ENCODE measurements around the gene CFAP161. TPM values are rescaled to one million over a fixed set of nuclear protein-coding genes. Genes with fewer than 3 reads are reported as not detected.

Gene CFAP161
- total and polyA plus RNA-seq, 2 of the 13 experiments (the other 11 are each of a cell fraction or from before 2014, with no cell fraction given): not detected

DNA sequence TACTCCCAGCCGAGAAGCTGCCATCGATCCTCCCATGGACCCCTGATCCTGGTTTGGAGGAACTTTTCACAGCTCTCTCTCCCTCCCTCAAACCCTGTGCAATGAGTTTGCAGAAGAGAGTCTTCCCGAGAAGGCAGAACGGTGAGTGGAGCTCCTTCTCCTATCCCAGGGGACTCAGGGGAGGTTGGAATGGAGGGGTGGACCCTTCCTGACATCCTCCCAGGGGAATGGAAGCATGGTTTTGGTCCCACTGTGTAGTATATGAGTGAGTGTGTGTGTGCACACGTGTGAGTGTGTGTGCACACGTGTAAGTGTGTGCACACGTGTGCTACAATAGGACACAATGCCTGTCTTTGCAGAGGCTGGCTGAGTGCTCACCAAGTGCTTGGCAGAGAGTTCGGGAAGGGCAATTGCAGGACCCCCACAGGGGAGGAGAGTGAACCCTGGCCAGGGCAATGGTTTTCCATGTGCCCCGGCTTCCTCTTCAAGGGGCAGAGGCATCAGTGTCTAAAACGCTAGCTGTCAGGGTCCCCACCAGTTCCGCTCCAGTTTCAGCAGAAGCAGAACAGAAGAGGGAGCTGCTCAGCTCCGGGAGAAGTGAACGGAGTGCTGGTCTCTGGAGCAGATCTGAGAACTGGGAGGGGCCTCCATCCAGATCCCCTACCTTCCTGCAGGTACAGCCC, 48.8 kb downstream of the CFAP161 start:
- no peak for FAIRE-seq
- no peaks in the 10 kb centered on the region for H3K79me2 ChIP-seq (ENCODE audit: insufficient read depth, low read length)
- intact Hi-C loops (cut with micrococcal nuclease; ENCODE audit: unreplicated experiment) (no loop called here), in situ Hi-C loops (cut with HindIII; ENCODE audit: extremely low pct_ligation_motif_present, low pct_unique_long_range_greater_than_20kb) (no loop called here)
- ChIA-PET POLR2A (no interaction called here), CTCF (ENCODE audit: low intra/inter-chr PET ratio, low total read pairs) (no interaction called here)
- no peak overlapping the region for H3K4me3 ChIP-seq (replicated peaks in 1 of 3; ENCODE audit: insufficient read depth in 1 of 3, low read depth in 2 of 3, low read length in 3 of 3)
- no peaks in the 10 kb centered on the region for H3K9me3 ChIP-seq (ENCODE audit: low read length)
- no TSS peak for BruUV-seq (replicated peaks)
- ATAC-seq: peak; percentile 43; the same call in 2 of the 3 replicates
- no peak for TF ChIP-seq ZNF225 (CRISPR knock-in tag; IDR thresholded peaks at IDR 0.05)
- TF ChIP-seq, protein P1, sequence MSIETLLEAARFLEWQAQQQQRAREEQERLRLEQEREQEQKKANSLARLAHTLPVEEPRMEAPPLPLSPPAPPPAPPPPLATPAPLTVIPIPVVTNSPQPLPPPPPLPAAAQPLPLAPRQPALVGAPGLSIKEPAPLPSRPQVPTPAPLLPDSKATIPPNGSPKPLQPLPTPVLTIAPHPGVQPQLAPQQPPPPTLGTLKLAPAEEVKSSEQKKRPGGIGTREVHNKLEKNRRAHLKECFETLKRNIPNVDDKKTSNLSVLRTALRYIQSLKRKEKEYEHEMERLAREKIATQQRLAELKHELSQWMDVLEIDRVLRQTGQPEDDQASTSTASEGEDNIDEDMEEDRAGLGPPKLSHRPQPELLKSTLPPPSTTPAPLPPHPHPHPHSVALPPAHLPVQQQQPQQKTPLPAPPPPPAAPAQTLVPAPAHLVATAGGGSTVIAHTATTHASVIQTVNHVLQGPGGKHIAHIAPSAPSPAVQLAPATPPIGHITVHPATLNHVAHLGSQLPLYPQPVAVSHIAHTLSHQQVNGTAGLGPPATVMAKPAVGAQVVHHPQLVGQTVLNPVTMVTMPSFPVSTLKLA (IDR thresholded peaks at IDR 0.05): peak; percentile 96
- H3K9ac ChIP-seq (ENCODE audit: insufficient read depth, low read depth, low read length): no peak overlapping the region
- H3K27ac ChIP-seq (ENCODE audit: extremely low read length, insufficient read depth, low read length): no peak overlapping the region
- no peaks in the 10 kb centered on the region for H3K36me3 ChIP-seq (replicated peaks in 1 of 2; ENCODE audit: control insufficient read depth in 1 of 2, insufficient read depth in 2 of 2, low read length in 2 of 2)
- 2% methylated on average over 9 of the region's 13 CpGs for WGBS (ENCODE audit: low lambda C conversion rate)
- no peak overlapping the region for H3K4me2 ChIP-seq (ENCODE audit: low read depth, low read length)
- no peaks in the 10 kb centered on the region for H3K4me1 ChIP-seq (ENCODE audit: insufficient read depth, low read length)
- no peak for DNase-seq (ENCODE audit: low spot score)
- H3K27me3 ChIP-seq (ENCODE audit: control insufficient read depth in 1 of 2, insufficient read depth in 2 of 2, low read length in 2 of 2): peaks cover 0 to 13% of the 10 kb centered on the region in 2 experiments; a peak in 2 of 5 replicates
- no peak overlapping the region for H2AFZ ChIP-seq (ENCODE audit: low read length)
- H4K20me1 ChIP-seq (ENCODE audit: insufficient read depth, low read length): no peaks in the 10 kb centered on the region

DNA sequence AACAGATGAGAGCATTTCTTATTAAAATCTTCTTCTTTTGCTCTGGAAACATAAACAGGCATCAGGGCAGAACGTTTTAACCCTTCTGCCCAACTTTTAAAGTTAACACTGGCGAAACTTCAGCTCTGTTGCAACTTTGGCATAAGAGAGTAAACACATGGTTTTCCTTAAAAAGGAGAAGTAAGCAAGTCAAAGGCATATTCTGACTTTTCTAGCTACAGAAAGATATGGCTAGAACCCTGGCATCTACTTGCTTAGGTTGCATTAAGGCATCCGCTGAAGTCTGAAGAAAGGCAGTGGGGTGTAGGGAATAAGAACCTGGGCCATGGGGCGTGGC, 49.3 kb downstream of the CFAP161 start:
- no peak for FAIRE-seq
- Histone ChIP-seq H3K27me3 (ENCODE audit: control insufficient read depth in 1 of 2, insufficient read depth in 2 of 2, low read length in 2 of 2) (peaks cover 0 to 13% of the 10 kb centered on the region in 2 experiments; a peak in 2 of 5 replicates), H3K4me1 (ENCODE audit: insufficient read depth, low read length) (no peaks in the 10 kb centered on the region), H4K20me1 (ENCODE audit: insufficient read depth, low read length) (no peaks in the 10 kb centered on the region), H3K4me3 (replicated peaks in 1 of 3; ENCODE audit: insufficient read depth in 1 of 3, low read depth in 2 of 3, low read length in 3 of 3) (no peak overlapping the region), H3K4me2 (ENCODE audit: low read depth, low read length) (no peak overlapping the region), H2AFZ (ENCODE audit: low read length) (no peak overlapping the region), H3K9ac (ENCODE audit: insufficient read depth, low read depth, low read length) (no peak overlapping the region), H3K79me2 (ENCODE audit: insufficient read depth, low read length) (no peaks in the 10 kb centered on the region), H3K36me3 (replicated peaks in 1 of 2; ENCODE audit: control insufficient read depth in 1 of 2, insufficient read depth in 2 of 2, low read length in 2 of 2) (no peaks in the 10 kb centered on the region), H3K9me3 (ENCODE audit: low read length) (no peaks in the 10 kb centered on the region), H3K27ac (ENCODE audit: extremely low read length, insufficient read depth, low read length) (no peak overlapping the region)
- 14% methylated on average over 4 of the region's 4 CpGs for WGBS (ENCODE audit: low lambda C conversion rate)
- BruUV-seq (replicated peaks): no TSS peak
- ATAC-seq: no peak
- in situ Hi-C loops (cut with HindIII; ENCODE audit: extremely low pct_ligation_motif_present, low pct_unique_long_range_greater_than_20kb) (no loop called here), intact Hi-C loops (cut with micrococcal nuclease; ENCODE audit: unreplicated experiment) (no loop called here)
- ChIA-PET CTCF (ENCODE audit: low intra/inter-chr PET ratio, low total read pairs) (no interaction called here), POLR2A (no interaction called here)
- no peak for DNase-seq (ENCODE audit: low spot score)
- TF ChIP-seq, protein P2, sequence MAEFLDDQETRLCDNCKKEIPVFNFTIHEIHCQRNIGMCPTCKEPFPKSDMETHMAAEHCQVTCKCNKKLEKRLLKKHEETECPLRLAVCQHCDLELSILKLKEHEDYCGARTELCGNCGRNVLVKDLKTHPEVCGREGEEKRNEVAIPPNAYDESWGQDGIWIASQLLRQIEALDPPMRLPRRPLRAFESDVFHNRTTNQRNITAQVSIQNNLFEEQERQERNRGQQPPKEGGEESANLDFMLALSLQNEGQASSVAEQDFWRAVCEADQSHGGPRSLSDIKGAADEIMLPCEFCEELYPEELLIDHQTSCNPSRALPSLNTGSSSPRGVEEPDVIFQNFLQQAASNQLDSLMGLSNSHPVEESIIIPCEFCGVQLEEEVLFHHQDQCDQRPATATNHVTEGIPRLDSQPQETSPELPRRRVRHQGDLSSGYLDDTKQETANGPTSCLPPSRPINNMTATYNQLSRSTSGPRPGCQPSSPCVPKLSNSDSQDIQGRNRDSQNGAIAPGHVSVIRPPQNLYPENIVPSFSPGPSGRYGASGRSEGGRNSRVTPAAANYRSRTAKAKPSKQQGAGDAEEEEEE (CRISPR knock-in tag; IDR thresholded peaks at IDR 0.05; ENCODE audit: borderline replicate concordance): no peak
- TF ChIP-seq GATAD2A (CRISPR knock-in tag; IDR thresholded peaks at IDR 0.05) (no peak), ZNF746 (CRISPR knock-in tag; IDR thresholded peaks at IDR 0.05) (no peak), ZNF792 (CRISPR knock-in tag; IDR thresholded peaks at IDR 0.05) (no peak), SP2 (CRISPR knock-in tag; IDR thresholded peaks at IDR 0.05) (no peak), ZNF790 (CRISPR knock-in tag; IDR thresholded peaks at IDR 0.05; ENCODE audit: borderline replicate concordance) (no peak), ZNF143 (CRISPR knock-in tag; IDR thresholded peaks at IDR 0.05) (no peak), ZNF17 (CRISPR knock-in tag; IDR thresholded peaks at IDR 0.05) (no peak), ZNF3 (CRISPR knock-in tag; IDR thresholded peaks at IDR 0.05) (no peak), ZNF567 (CRISPR knock-in tag; IDR thresholded peaks at IDR 0.05; ENCODE audit: borderline replicate concordance) (no peak), ZNF12 (CRISPR knock-in tag; IDR thresholded peaks at IDR 0.05) (no peak)
- TF ChIP-seq, protein P3, sequence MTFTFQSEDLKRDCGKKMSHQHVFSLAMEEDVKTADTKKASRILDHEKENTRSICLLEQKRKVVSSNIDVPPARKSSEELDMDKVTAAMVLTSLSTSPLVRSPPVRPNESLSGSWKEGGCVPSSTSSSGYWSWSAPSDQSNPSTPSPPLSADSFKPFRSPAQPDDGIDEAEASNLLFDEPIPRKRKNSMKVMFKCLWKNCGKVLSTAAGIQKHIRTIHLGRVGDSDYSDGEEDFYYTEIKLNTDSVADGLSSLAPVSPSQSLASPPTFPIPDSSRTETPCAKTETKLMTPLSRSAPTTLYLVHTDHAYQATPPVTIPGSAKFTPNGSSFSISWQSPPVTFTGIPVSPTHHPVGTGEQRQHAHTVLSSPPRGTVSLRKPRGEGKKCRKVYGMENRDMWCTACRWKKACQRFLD (CRISPR knock-in tag; IDR thresholded peaks at IDR 0.05; ENCODE audit: borderline replicate concordance): no peak
- TF ChIP-seq, protein P4, sequence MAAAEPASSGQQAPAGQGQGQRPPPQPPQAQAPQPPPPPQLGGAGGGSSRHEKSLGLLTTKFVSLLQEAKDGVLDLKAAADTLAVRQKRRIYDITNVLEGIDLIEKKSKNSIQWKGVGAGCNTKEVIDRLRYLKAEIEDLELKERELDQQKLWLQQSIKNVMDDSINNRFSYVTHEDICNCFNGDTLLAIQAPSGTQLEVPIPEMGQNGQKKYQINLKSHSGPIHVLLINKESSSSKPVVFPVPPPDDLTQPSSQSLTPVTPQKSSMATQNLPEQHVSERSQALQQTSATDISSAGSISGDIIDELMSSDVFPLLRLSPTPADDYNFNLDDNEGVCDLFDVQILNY (CRISPR knock-in tag; conservative IDR thresholded peaks at IDR 0.05): no peak

Measured in HepG2 (cell line).